8988T (cell line): ENCODE measurements around the gene EBF3.

Experiments
- DNase-seq: peaks from one replicate; pipeline ENCODE4 v3.0.0; 2011

EBF3 gene

DNA sequence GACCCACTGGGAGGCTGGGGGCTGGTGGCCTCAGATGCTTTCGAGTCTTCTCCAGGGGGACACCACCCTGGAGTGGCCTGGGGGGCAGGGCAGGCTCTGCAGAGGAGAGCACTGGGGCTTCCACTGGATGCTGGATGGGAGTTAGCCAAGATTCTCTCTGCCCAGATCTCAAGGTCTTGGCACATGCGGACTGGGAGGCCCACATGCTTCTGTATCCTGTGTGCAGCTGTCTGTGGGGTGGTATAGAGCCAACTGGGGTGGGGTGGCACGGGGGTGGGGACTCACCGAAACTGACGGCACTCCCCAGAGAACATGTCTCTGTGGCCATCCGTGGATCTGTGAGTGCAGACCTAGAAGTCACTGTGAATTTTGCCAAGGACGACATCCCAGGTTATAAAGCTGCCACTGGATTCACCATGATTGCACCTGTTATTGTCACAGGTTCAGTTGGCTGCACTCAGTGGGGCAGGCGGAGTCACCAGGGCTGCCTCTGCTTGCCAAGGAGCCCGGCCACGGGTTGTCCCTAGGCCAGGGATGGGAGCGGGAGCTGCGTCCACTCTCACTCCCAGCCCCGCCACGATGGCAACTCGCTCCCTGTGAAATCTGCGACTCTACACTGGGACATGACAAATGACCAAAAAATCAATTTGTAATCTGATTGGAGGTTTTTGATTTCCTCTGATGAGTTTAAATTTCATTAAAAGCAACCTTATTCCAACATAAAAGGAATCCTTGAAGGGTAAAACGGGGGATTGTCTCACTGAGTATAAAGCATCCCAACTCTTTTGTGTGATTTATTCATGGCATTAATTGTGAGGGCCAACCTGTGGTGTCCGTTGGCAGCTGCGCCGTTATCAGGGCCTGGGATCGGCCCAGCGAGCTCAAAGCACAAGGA lies 131.3 kb downstream of the EBF3 start:
- no peak for DNase-seq

DNA sequence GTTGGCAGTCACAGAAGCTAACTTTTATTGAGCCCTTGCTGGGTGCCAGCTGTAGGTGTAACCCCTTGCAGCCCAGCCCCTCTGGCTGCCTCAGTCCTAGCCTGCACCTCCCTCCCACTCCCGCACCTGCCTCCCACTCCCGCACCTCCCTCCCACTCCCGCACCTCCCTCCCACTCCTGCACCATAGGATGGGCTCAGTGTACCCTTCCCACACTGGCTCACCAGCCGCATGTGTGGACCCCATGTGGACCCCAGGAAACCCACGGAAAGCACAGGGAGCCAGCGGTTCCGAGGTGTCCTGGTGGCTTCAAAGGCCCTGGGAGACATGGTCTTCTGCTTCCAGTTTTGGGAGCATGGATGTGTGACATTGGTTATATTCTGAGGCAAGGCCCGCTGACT lies 132.9 kb downstream of the EBF3 start:
- DNase-seq, result no peak

DNA sequence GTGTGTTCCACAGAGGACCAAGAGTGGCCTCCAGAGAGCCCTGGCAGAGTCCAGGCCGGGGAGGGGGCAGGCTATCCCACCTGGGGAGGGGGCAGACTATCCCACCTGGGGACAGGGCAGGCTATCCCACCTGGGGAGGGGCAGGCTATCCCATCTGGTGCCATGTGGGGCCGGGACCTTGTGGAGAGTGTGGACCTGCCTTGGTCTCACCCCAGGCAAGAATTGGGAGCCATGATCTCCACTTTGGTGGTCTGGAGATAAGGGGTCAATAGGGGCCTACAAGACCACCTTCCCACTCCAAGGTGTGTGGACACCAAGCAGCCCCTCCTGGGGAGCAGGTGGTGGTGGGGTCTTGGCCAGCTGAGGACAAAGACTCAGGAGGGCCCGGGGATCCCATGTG lies 138.2 kb downstream of the EBF3 start:
- DNase-seq, result no peak

DNA sequence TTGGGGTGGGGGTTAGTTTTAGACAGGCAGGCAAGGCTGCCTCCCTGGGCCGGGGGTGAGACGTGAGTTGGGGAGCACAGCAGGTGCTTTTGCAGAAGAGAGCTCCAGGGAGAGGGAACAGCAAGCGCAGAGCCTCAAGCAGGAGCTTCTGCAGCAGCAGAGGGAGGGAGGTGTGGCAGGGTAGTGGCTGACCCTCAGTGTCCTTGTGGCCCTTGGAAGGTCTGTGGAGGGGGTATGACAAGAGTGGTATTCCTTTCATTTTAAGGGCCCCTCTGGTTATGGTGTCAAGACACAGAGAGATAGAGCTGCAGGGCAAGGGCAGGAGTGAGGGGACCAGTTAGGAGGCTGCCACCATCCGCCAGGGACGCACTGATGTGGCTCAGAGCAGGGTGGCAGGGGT lies 138.9 kb downstream of the EBF3 start:
- no peak for DNase-seq

DNA sequence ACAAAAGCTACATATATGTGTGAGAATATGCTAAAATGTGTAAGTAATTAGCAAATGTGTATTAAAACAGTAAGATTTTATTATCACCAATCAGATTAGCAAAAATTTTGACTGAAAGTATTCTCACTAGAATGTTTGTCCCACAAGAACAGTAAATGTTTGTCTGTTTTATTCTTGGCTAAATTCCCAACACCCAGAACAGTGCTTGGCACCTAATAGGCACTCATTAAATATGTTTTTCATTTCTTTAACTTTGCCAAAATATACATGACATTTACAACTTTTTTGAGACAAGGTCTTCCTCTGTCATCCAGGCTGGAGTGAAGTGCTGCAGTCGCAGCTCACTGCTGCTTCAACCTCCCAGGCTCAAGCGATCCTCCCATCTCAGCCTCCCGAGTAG lies 143.6 kb downstream of the EBF3 start:
- no peak for DNase-seq

DNA sequence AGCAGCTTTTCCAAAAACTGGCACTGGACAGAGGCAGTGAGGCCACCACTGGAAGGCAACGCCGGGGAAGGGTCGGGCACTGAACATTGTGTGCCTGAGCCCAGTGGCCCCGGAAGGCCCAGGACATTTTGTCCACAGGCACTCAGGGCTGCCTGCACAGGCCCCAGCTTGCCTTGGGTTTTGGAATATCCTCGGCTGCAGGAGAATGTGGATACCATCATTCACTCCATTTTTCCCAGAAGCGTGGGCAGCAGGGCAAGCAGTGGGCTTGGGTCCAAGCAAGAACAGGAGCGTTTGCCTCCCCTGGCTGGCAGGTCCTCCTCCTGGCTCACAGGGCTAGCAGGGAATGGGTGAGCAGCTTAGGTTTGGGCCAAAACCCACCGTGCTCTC lies 147.4 kb downstream of the EBF3 start:
- no peak for DNase-seq

DNA sequence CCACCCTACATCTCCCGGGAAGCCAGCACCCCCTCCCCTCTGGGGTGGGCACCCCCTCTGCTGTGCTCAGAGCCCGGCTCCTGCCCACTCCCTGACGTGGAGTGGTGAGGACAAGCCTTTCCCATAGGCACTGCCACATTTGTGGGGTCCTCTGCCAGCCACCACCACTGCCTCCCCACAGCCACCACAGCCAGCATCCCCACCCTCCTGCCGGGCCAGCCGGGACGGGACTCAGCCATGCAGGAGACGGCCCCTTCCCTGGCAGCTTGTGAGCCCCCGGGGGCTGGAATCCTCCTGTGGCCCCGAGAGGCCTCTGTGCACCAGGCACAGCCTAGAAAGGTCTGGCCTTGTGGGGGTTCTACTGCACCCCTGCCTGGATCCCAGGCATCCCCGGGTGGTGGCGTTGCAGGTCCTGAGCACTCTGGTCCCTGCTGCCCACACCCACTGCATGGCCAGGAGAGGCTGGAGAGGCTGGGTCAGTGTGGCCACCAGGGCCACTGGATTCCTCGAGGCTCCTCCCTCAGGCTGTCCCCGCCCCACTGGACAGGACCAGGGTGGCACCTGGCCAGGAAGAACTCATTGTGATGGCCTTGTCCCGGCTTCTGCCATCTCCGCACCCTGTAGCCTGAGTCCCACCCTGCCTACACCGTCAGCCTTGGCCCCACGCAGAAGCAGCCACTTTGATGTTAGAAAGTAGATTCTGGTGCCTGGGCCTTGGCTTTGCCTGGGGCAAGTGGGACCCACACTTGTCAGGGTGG lies 148.0 kb downstream of the EBF3 start:
- no peak for DNase-seq

DNA sequence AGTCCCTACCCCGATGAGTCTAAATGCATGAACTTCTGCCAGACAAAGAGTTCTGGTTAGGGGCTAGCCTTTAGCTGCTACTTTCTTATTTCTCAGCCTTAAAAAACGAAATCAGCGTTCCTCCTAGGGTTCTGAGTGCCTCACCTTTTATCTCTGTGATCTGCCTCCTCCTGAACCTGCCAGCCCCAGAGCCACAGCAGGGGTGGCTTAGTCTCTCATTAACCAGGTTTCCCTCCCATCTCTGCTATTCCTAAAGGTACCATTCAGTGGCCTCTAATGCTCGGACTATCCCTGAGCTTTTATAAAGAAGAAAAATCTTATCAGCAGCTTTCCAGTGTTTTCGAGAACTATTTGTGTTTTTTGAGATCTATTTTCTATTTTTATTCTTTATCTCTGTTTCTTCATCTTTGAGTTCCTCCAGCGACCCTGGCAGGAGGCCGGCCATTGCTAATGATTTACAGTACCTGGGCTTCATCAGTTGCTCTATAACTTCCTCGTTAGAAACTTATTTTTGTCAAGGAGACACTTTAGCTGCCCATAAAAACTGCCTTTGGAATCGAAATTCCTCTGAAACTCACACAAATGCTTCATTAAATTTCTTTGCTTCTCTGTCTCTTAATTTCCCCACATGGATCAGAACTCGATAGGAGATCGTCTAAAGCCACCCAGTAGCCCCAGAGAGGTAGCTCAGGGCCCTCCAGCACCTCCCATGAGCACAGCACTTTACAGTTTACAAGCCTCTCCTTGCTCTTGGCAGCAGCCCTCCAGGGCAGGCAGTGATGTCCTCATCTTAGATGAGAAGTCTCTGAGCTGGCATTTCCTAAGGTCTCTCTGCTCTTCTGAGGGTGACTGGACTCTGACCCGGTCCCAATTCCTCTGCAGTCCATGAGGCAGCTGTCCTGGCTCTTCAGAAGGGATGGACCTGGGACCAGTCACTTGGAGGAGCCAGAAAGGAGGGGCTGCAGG lies 149.1 kb downstream of the EBF3 start:
- DNase-seq, result no peak

DNA sequence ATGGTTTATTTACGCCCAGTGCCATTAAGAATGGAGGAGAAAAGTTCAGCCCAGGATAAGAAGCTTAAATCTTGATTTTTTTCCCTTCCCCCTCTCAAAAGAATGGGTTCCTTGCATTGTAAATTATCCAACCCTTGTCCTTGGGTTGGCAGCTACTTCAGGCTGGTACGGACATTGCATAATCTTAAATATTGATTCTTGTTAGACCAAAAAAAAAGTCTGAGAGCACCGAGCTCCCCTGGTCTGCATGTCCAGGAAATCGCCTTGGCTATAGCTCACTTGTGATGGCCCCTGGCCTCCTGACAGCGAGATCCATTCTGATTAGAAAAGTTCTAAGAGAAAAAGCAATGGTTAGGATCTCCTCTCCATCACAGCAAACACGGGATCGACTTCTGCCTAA lies 151.7 kb downstream of the EBF3 start:
- no peak for DNase-seq

DNA sequence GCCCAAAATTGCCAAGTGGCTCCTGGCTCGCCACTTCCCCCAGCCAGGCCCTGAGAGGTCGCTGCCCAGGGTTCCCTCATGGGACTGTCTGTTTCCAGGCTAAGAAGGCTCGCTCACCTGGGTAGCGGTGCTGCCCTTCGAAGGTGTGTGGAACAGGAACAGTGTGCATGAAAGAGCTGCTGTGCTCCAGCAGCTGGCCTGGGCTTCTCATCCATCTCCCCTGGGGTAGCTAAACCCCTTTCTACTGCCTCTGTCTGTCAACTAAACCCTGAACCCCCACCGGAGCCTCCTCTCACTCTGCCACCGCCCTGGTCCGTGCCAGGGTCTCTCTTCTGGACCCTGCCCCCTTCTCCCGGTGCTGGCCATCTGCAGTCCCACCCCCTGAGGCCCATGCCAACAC lies 152.9 kb downstream of the EBF3 start:
- no peak for DNase-seq

DNA sequence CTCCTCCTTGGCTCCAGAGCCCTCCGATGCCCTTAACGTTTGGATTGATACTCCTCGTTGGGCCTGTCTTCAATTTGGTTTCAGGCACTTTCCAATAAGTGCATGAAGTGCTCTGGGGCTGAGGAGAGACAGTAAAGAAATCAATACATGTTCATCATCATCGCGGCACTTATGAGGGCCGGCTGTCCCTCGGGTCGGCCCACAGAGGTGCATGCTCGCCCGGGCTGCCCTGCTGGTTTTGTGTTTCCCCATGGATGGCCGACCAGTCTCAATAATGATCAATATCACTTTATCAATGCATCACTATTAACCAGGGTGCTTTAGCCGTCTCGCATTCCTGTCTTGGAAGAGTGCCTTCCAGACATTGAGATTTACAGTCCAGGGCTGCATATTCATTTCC lies 154.2 kb downstream of the EBF3 start:
- no peak for DNase-seq

DNA sequence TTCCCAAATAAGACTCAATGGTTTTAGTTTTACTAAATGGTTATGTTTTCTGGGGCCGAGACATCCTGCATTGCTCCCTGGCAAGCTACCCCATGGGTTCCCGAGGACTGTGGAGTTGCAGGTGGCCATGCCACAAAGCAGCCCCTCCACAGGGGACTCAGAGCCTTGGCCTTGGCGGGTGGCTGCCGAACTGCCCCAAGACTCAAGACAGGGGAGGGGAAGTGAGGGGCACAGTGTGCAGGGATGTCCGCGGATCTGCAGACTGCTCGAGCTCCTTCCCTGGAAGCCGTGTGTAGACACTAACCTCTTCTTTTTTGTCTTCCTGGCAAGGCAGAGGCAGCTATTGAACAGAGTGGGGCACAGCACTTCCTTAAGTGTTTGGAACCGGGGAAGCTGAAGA lies 154.6 kb downstream of the EBF3 start:
- DNase-seq, result no peak

DNA sequence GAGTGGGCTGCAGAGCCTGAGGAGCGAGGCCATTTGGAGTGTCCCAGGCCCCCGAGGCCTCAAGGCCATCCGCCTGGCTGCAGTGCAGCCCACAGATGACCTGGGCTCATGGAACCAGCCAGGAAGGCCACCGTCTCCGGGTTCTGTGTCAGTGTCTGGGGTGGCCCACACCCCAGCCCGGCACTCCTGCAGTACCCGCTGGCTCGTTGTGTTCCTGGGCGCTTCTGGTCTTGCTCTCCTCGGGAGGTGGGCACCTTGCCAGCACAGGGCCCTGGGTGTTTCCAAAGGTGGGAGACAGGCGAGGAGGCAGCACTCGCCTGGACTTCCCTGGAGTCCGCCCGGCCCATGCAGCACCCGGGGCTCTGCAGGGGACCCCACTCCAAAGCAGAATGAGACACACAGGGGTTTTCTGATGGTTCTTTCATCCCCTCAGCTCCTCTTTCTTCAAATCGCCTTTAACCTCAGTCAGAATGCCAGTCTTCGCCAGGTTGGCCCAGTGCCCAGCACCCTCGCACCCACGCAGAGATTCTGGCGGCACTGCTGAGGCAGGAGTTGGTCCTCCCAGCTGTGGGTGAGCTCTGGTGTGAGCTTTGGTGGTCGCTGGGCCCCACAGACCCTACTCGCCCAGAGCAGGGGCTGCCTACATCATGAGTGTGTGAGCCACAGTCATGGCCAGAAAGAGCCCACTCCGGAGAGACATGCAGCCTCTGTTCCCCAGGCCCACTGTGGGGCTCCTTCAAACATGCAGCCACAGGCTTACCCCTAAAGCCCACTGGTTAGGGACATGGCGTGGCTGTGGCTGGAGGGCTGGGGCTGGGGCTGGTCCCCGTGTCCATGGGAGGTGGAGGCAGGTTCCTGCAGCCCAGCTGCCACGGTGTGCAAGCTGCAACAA lies 155.7 kb downstream of the EBF3 start:
- no peak for DNase-seq

DNA sequence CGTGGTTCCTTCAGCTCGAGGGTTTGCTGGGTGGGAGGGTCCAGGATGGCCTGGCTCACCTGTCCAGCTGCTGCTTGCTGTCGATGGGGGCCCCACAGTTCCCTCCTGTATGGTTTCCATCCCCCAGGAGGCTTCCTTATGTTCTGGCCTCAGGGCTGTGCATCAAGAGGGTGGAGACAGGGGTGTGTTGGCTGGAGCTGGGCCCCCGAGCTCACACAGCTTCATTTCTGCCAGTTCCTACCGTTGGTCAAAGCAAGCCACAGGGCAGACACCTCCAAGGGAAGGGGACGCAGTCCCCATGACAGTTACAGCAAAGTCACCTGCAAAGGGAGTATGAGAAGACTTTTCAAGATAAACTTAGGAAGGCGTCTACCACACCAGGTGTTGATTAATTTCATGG lies 156.9 kb downstream of the EBF3 start:
- no peak for DNase-seq

DNA sequence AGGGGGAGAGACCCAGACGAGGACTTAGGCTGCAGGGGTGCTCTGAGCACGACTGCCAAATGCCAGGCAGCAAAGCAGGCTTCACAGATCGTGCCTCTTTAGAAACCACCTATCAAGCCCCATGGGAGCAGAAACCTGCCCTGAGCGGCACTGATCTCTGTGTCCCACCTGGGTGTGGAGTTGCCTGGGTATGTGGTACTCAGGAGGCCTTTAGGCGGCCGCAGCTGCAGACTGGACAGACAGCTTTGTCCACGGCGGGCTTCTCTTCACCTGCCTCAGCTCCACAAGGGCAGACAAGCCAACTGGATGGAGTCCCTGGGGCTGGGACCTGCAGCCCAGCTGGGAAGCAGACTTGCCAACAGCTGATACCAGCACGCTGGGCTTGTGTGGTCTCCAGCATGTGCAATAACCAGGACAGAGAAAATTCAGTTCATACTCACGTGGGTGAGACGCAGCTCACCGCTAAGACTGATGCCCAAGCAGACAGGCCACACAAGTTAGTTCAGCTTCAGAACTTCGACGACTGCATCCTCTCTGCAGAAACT lies 163.2 kb downstream of the EBF3 start:
- DNase-seq, result no peak

DNA sequence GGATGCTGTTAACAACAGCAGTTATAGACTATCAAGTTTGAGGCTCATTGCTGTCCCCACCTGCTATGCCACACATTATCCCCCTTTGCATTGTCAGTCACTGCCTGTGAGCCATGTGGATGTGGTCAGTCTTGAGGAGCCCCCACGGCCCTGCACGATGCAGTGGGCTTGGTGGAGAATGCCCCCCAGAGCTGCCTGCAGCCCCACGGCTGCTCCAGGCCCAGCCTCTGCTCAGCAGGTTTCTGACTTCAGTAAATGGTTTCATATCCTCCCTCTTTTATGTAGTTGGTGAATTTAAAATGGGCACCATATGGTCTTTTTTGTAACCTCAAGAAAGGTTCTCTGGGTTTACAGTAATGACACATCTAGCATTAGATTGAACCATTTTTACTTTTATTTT lies 164.1 kb downstream of the EBF3 start:
- no peak for DNase-seq

DNA sequence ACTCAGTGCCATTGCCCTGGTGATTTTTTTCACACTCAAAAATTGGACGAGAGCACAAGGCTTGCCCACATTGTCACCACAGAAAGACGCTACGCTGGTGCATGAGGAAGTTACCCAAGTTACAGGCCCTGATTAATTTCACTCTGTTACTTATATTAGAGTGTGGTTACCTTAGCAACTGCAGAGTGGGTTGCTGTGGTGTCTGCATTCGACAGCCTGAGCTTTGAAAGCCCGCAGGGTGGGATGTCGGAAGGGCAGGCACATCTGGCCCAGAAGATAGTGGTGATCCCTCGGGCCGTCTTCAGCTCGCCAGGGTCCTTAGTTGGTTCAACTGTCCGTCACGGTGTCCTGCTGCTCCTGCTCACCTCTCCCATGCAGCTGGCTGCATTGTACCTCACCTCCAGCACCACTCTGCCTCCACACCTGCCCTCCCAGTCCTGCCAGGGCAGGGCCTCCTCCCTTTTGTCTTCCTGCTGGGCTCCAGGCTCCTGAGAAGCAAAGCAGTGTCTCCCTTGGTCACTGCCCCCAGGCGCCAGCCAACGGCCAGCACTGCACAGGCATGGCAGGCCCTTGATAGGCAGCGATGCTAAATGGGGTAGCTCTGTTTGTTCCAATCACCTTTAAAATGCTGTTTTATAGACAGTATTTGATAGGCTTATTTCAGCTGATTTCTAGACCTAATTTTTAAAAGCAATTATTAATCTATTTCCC lies 167.2 kb downstream of the EBF3 start:
- no peak for DNase-seq

DNA sequence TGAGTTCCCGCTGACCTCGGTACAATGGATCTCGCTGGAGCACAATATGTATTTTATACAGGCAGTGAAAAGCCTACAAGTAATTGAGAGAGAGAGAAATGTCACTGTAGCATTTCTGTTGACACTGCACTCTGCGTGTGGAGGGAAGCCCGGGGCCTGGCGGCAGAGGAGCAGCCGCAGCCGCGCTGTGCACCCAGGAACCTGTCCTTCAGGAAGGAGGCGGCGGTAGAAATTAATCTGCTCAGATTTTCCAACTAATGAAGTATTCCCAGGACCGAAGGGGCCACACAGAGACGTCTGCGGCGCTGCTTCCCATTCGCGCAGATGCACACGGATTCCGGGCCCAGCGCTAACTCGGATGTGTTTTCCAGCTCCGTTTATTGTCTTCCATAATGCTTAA lies 170.1 kb downstream of the EBF3 start:
- no peak for DNase-seq

DNA sequence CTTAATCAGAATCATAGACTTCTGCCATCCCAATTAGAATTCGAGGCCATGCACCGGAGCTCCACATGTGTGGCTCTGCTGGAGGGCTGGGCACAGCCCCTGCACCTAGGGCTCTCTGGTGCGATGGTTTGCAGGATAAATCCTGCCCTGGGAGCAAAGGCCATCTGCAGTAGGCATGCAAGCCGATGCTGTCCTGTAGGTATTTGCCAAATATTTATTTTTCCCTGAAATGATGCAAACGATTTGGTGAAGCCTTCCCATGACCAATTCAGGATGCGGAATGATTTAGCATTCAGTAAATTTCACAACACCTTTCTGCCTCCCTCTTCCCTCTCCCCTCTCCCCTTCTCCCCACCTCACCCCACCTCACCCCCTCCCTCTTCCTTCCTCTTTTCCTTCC lies 170.6 kb downstream of the EBF3 start:
- DNase-seq, result no peak

DNA sequence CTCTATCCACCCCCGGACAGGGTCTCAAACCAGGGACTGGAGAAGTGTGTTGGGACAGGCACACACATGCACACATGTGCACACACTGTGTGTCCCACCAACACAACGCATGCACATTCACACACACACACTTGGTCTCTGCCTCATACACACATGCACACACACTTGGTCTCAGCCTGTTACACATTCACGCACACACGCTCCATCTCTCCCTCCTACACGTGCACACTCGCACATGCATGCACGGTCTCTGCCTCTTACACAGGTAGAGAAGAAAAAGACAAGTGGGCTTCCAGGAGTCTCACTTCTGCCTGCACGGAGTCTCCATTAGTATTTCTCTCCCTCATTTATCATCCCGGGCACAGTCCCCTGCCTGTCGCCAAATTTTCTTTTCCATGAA lies 171.2 kb downstream of the EBF3 start:
- DNase-seq, result no peak

DNA sequence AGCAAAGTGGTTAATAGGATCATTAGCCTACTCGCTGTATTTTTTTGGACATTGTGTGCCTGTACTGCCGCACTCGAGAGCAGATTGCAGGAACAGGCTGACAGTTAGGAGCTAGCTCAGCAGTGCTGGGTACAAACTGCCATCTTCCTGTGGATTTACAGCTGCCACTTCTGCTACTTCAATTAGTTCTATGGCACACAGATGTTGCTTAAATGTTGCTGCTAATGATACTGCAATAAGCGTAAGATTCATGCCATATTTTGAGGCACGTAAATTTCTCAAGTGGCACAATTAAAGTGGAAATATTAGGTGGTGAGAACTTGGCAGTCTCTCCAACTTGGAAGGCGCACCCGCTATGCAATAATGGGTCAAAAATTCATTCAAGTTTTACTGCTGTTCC lies 171.9 kb downstream of the EBF3 start:
- no peak for DNase-seq
